HG03175 (cell line): ENCODE data around the gene ORAI2.
"Not testable (repeated sequence)": the region's sequence is repeated elsewhere in the genome, so short reads cannot be mapped to it uniquely, and the experiment has no call there.

Source experiments
- ATAC-seq: cut with Tn5 transposase; IDR thresholded peaks from one replicate; pipeline ENCODE4 v1.9.1; 2021; ENCODE audit warnings: mild to moderate bottlenecking, moderate library complexity; ENCODE audit not compliant: unreplicated experiment

The ORAI2 gene

DNA sequence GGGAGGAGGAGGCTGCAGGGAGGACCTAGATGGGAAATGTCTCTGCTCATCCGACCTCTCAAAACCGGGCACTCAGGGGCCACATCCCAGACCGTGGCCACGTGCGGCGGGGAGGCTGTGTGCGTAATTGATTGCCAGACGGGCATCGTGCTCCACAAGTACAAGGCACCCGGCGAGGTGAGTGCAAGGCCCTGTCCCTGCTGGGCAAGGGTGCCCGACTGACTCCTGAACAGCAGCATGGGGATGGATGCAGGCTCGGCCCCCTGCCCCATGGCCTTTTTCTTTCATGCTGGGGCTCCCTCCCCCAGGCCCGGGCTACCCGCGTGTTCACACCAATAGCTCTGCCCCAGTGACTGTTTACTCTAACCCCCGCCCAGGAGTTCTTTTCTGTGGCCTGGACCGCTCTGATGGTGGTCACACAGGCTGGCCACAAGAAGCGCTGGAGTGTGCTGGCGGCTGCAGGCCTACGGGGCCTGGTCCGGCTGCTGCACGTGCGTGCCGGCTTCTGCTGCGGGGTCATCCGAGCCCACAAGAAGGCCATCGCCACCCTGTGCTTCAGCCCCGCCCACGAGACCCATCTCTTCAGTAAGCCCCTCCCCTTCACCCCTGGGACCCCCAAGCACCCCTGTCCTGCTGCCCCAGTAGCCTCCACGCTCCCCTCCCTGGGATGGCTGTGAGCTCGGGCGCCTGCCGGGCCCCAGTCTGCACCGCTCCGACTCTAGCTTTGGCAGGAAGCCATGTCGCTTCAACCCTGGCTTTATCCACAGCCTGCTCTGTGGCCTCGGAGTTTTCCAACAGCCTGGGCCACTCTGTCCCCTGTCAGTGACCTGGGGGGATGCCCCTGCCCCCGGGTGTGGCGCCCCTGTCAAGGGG lies 35.3 kb downstream of the ORAI2 start:
- no peak for ATAC-seq

DNA sequence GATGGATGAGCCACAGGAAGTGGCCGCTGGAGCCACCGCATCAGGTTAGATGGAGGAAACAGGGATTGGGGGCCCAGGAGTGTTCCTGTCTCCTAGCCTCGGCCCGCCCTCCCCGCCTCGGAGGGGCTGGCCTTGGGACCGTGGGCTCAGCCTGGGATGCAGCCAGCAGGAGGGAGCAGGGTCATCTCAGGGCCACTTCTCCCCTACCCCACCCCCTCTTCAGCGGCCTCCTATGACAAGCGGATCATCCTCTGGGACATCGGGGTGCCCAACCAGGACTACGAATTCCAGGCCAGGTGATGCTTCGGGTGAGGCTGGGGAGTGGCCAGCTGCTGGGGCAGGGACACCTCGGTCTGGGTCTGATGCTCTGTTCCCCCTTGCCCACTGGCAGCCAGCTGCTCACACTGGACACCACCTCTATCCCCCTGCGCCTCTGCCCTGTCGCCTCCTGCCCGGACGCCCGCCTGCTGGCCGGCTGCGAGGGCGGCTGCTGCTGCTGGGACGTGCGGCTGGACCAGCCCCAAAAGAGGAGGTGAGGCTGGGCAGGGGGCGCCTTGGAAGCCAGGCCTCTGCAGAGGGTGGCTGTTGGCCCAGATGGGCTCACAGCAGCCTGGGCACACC lies 36.1 kb downstream of the ORAI2 start:
- ATAC-seq = no peak

DNA sequence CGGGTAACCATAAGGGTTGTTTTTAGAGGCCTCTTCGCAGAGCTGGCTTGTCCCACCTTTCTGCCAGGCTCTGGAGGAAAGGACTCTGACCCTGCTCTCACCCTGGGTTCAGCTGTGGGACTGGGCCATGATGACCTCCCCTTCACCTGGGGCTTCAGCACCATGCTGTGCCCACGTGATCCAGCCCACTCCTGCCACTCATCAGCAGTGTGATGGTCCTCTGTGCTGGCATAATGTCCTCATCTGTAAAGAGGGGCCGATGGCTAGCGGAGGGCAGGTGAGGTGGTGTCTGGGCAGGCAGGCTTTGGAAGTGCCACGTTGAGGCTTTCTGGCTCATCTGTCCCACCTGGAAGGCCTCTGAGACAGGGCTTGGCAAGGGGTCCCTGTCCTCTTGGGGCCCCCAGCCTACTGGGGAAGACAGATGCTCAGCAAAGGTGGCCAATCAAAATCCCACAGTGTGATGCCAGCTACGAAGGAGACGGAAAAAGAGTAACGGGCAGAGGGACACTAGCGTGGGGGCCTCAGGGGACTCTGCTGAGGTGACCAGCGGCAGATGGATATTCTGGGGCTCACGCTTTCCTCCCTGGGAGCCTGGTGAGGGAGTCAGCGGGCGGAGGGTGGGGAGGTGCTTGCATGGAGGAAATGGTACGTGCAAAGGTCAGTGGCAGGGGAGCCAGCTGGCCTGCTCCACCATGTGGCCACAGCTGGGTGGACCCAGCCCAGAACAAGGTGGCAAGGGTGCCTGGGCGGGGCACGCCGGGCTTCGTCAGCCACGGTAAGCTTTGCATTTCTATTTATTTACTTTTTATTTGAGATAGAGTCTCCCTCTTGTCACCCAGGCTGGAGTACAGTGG lies 36.8 kb downstream of the ORAI2 start:
- ATAC-seq = no peak

DNA sequence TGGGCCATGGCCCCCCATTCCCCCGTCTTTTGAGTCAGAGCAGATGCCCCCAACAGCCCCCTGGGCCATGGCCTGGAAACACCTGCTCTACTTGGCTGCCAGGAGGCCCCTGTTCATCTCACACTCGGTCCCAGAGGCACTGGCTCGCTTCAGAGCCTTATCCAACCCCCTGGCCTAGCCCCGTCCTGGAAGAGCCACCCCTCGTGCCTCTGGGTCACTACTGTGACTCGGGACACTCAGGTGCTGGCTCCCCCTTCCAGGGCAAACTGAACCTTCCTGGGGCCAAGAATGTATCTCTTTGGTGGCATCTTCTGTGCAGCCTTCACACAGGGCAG lies 38.4 kb downstream of the ORAI2 start:
- ATAC-seq = no peak

DNA sequence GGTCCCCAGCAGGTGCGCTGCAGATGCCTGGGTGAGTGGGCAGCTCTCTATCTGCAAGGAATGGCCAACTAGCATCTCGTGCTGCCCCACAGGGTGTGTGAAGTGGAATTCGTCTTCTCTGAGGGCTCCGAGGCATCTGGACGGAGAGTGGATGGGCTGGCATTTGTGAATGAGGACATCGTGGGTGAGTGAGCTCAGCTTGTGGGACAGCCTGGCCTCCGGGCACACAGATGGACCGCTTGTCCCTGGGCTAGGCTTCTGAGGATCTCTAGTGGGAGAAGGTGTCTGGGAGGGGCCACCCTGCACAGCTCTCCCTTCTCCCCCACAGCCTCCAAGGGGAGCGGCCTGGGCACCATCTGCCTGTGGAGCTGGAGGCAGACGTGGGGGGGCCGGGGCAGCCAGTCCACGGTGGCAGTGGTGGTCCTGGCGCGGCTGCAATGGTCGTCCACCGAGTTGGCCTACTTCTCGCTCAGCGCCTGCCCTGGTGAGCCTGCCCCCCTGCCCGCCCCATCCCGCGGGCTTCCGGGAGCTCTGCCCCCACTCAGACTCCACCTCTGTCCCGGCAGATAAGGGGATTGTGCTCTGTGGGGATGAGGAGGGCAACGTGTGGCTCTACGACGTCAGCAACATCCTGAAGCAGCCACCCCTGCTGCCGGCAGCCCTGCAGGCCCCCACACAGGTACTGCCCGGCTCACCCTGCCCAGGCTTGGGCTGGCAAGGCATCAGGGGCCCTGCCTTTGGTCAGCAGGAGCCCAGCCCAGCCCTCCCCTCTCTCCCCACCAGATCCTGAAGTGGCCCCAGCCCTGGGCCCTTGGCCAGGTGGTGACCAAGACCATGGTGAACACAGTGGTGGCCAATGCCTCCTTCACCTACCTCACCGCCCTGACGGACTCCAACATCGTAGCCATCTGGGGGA lies 39.0 kb downstream of the ORAI2 start:
- no peak for ATAC-seq

DNA sequence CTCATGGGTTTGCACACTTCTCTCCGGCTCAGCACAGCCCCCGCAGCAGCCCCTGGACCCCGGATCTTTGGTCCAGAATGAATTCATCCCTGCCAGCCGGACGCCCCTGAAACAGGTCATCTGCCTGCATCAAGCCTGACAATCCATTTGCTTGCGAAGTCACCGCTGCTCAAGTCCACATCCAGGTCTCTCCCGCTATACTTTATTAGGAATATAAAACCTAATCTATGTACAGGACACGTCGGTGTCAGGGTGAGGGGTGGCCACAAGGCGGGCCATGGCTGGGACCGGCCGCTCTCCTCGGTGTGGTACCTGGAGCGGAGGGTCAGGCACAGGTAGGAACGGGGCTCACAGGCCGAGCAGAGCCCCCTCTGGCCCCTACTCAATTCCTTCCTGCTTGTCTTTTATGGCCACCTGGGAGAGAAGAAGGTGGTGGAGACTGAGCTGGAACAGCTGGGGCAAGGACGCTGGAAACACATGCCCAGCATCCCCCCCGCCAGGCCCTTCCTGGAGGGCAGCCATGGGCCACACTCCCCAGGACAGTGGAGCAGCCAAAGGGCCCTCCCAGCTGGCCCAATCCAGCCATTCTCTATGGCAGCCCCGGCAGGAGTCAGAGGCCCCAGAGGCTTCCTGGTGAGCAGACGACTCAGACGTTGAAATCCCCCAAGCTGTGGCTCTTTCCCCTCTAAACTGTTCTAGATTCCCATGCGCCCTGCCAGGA lies 40.1 kb downstream of the ORAI2 start:
- ATAC-seq = no peak

DNA sequence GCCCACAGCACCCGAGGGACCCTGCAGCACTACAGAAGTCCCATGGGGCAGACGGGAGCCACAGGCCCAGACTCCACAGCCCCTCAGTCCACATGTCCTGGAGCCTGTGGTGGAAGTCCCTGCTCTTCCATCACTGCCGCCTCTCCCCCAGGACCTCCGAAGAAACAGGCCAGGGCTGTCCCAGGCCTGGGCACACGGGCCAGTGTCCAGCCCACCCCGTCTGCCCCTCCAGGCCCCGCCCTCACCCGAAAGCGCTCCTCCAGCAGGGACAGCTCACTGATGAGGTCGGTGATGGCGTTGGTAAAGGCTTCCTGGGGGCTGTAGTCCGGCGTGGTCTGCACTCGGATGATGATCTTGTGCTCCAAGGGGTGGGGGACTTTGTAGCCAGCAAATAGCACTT lies 40.7 kb downstream of the ORAI2 start:
- not testable (repeated sequence) for ATAC-seq

DNA sequence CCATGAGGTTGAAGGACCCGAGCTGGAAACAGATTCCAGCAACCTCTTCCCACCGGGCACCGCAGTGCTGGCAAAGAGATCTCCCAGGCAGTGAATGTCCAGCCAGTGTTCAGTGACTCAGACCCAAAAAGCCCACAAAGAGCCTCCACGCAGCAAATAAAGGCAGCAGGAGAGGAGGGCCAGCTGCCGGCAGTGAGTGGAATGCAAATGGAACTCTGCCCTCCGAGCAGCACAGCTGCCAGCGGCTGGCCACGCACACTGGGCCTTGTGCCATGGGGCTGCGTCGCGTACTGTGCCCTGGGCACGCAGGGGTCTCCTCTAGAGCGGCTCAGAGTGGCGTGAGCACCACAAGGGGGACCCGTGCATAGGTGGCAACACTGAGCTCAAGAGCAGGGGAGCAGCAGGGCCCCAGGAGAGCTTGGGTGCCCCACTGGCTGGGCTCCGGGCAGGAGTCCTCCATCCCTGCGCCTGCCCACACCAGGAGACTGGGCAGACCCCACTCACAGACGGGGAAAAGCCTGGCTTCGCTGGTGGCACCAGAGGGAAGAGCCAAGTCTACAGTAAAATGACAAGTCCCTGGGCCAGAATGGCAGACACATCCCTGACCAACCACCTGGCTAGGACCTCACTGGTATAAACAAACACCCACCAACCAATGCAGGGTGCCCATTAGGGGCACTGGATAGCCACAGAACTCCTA lies 41.5 kb downstream of the ORAI2 start:
- not testable (repeated sequence) for ATAC-seq

DNA sequence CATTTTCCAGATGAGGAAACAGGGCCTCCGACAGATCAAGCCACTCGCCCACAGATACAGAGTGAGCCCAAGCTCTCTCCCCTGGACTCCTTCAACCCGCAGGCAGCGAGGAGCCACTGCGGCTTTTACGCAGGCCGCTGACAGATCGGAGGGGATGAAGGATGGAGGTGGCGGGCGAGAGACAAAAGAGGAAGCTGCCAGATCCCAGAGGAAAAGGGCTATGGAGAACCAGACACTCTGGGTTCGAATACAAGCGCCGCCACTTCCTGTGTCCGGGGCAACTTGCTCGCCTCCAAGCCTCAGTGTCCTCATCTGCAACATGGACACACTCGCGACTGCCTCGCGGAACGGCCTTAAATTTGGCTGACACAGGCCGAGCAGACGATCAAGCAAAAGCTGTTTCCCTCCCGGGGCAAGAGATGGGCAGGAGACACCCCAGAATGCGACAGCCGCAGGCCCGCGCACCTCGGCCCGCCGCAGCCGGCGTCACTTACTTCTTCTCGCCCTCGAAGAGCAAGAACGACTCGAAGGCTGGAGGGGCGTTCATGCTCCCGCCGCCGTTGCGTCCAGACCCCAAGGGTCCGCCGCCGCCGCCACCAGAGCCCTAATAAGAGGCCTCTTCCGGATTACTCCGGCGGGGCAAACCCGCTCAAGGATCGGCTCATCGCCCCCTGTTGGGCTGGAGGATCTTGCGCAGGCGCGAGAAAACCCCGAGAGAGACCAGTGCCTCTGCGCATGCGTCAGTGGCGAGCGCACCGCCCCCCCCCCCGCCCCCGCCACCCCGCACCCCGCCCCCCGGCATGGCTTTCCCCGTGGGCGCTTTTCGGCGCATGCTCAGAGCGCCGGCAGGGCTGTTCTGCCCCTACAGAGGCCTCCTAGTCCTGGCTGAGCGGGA lies 45.2 kb downstream of the ORAI2 start, which contains the start of gene POLR2J:
Gene POLR2J, minus strand, starts transcription at position 609 of the 895 bp plus-strand sequence. Its CDS starts 62 bp downstream, at position 547.
- ATAC-seq = peak; percentile 83

DNA sequence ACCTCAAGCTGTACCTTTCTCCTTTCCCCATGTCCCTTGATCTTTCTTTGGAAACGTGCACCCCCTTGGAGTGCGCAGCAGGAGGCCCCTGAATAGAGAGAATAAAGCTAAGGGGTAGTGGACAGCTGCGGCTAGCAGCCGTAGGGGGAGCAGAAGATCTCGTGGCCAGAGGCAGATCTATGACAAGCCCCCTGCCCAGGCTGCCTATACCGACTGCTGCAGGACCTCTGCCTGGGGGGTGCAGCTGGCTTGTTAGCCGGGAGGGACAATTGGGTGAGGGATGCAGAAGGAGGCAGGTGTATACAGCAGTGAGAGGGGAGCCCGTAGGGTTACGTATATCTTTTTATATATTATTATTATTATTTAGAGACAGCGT lies 45.8 kb downstream of the ORAI2 start:
- ATAC-seq = peak; percentile 28

DNA sequence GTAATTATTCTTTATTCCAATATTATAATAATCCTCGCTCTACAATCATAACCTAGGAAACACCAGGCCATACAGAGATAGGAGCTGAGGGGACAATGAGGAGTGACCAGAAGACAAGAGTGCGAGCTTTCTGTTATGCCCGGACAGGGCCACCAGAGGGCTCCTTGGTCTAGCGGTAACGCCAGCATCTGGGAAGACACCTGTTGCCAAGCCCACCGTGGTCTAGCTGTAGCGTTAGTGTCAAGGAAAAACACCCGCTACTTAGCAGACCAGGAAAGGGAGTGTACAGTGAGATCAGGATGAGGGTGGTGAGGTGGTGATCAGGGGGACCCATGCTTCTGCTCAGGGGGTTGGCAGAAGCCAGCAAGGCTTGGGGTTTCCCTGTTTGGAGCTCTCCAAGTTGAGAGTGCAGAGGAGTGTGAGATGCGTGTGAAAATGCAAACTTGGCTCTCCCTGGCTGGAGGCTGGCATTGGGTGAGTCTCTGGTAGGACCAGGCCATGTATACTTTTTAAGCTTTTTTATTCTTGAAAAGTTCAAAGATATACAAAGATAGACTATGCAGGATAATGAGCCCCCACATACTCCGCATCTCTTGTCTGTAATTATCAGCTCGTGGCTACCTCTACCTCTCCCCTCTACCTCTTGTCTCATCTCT lies 46.7 kb downstream of the ORAI2 start:
- ATAC-seq = not testable (repeated sequence)

DNA sequence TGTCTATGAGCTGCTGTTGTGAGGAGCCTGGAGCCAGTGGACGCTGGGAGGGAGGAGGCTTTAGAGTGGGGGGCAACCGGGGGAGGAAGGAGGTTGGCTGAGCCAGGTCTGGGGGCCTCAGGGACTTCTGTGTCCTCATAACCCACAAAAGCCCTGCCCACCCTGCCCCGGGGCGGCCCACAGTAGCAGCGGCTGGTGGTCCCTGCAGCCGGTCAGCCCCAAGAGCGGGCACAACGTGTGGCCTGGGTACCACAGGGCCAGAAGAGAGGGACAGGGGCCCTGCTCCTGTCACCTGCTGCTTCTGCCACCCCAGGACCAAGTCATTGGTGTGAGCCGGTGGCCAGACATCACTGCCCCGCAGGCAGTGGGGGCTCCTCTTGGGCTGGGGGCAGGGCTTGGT lies 48.6 kb downstream of the ORAI2 start:
- ATAC-seq = not testable (repeated sequence)

DNA sequence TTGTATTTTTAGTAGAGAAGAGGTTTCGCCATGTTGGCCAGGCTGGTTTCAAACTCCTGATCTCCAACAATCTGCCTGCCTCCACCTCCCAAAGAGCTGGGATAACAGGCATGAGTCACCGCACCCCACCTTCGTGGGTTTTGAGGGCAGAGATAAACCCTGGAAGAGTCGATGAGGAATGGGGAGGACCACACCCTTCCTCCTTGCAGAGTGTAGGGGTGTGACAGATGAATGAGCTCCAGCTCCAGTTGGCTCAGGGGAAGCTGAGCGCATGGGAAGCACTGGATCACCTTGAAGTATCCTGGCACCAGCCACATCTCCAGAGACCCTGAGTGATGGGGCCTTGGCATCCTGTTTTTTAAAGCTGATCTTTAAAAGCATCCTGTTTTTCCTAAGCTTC lies 50.9 kb downstream of the ORAI2 start:
- not testable (repeated sequence) for ATAC-seq

DNA sequence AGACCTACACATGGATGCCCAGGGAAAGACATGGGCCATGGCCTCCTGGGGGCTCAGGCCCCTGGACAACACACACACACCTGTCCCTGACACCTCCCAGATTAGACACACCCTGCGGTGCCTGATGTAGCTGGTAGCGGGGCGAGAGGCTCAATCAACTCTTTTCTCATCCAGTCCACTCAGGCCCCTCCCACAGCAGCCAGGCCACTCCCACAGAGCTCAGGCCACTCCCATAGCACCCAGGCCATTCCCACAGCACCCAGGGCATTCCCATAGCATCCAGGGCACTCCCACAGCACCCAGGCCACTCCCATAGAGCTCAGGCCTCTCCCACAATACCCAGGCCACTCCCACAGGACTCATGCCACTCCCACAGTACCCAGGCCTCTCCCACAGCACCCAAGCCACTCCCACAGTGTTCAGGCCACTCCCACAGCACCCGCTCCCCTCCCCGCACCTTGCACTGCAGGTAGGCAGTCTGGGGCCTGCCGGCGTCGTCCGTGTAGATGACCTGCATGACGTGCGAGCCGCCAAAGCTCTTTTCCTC lies 57.2 kb downstream of the ORAI2 start:
- peak; percentile 45 for ATAC-seq

DNA sequence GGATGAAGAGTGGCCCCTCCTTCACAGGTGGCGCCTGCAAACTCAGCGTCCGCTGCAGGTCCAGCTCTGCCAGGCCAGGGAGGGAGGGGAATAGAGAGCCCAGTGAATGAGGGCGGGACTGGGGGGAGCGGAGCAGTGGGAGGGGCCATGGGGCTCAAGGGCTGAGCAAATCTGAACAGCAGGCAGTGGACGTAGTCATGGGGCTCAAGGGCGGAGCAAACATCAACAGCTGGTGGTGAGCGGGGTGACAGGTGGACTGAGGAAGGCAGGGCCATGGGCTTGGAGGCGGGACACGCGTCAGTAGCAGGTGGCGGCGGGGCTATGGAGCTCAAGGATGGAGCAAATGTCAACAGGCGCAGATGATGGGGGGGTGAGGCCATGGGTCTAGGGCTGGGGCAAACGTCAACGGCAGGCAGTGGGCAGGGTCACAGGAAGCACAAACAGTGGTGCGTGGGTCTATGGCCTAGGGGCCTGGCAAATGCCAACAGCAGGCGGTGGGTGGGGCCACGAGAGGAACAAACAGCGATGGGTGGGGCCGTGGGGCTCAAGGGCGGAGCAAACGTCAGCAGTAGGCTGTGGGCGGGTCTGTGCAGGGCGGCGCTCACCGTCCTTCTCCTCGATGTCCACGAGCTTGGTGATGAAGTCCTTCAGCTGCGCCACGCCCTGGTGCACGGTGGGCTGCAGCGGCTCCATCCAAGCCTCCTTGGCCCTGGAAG lies 60.0 kb downstream of the ORAI2 start:
- ATAC-seq = peak; percentile 38

DNA sequence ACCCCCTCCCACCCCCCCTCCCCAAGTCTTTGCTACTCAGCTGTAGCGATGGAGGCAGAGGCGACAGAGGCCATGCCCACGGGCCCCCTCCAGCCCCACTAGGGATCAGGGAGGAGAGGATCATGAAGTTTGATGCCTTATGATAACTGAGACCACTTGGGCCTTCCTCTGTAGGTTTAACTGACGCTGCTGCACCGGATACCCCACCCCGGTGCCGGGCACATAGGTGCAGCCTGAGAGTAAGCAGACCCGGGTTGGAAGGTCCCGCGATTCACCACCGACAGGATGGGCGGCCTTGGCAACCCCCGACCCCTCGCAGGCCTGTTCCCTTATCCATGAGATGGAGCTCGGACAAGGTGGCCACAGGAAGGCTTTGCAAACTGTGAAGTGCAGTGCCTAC lies 60.7 kb downstream of the ORAI2 start:
- ATAC-seq = not testable (repeated sequence)
